ENCODE results near the gene PLXNA4. TPM values are rescaled to one million over a fixed set of nuclear protein-coding genes. Genes with fewer than 3 reads are reported as not detected.

PLXNA4 gene
- total and polyA plus RNA-seq, 12 donors: 0.83 to 17.0 (median 11.5) TPM

- DNase-seq (peak in 1 of 2 donors; percentile 17), ATAC-seq (peak; percentile 21 to 82 (median 50))
- no peak overlapping the region for H3K4me3 ChIP-seq
- intact Hi-C loops (cut with DNase I): no loop called here
- 39 to 52% methylated on average over 8 of the region's 8 CpGs for WGBS, 2 donors
- H3K27ac ChIP-seq: peak overlapping the region in 8 of 10 donors; percentile 57 to 86 (median 78)
- H3K27me3 ChIP-seq: no peaks in the 10 kb centered on the region
- no peaks in the 10 kb centered on the region for H3K36me3 ChIP-seq
- H3K4me1 ChIP-seq: peaks cover 3 to 42% (median 13%) of the 10 kb centered on the region in 9 donors
- H3K9me3 ChIP-seq: no peaks in the 10 kb centered on the region
- no peak for TF ChIP-seq CTCF (IDR thresholded peaks at IDR 0.05)
Measured at GRCh38 chr7:132206594-132206993, 369.7 kb downstream of the PLXNA4 start.

- Histone ChIP-seq H3K27ac (no peak overlapping the region), H3K9me3 (no peaks in the 10 kb centered on the region), H3K4me1 (peaks cover 3 to 42% (median 13%) of the 10 kb centered on the region in 9 donors), H3K36me3 (no peaks in the 10 kb centered on the region), H3K4me3 (no peak overlapping the region), H3K27me3 (no peaks in the 10 kb centered on the region)
- TF ChIP-seq CTCF (IDR thresholded peaks at IDR 0.05): no peak
- ATAC-seq (no peak), DNase-seq (no peak)
- intact Hi-C loops (cut with DNase I): no loop called here
Measured at GRCh38 chr7:132205509-132205908, 370.8 kb downstream of the PLXNA4 start.

GRCh38 chr7:132203021-132203420, 373.2 kb downstream of the PLXNA4 start:
- DNase-seq (no peak), ATAC-seq (no peak)
- H3K36me3 ChIP-seq: no peaks in the 10 kb centered on the region
- no peak overlapping the region for H3K27ac ChIP-seq
- TF ChIP-seq CTCF (IDR thresholded peaks at IDR 0.05): no peak
- peaks cover 3 to 27% (median 10%) of the 10 kb centered on the region in 9 donors for H3K4me1 ChIP-seq
- 77 to 80% methylated on average over 7 of the region's 7 CpGs for WGBS, 2 donors
- intact Hi-C loops (cut with DNase I): no loop called here
- no peaks in the 10 kb centered on the region for H3K9me3 ChIP-seq
- H3K27me3 ChIP-seq: no peaks in the 10 kb centered on the region
- no peak overlapping the region for H3K4me3 ChIP-seq

- no peak for TF ChIP-seq CTCF (IDR thresholded peaks at IDR 0.05)
- H3K27me3 ChIP-seq: no peaks in the 10 kb centered on the region
- ATAC-seq: no peak
- peaks cover 1 to 23% (median 7%) of the 10 kb centered on the region in 9 donors for H3K4me1 ChIP-seq
- H3K9me3 ChIP-seq: no peaks in the 10 kb centered on the region
- intact Hi-C loops (cut with DNase I): no loop called here
- H3K4me3 ChIP-seq: no peak overlapping the region
- no peak overlapping the region for H3K27ac ChIP-seq
- H3K36me3 ChIP-seq: peaks cover 0 to 3% (median 0%) of the 10 kb centered on the region in 9 donors
- DNase-seq: no peak
- WGBS, 2 donors: 93 to 94% methylated on average over 9 of the region's 9 CpGs
Measured at GRCh38 chr7:132202541-132202940, 373.7 kb downstream of the PLXNA4 start.

All from heart right ventricle (tissue), 16 donors.